SU-DHL-6 (cell line): ENCODE results near the gene RRBP1.

Source experiments
- EZH2phosphoT487 ChIP-seq: fragments of 200-600 bp; sonication (generic), shearing (Covaris generic); conservative IDR thresholded peaks from 2 replicates; pipeline ENCODE4 v1.6.1; 2018; ENCODE audit warnings: mild to moderate bottlenecking, antibody characterized with exemption, low read length, moderate library complexity, mixed read lengths
- TF ChIP-seq, protein P1 (sequence below): fragments of 200-600 bp; sonication (generic); IDR thresholded peaks from one replicate; pipeline ENCODE4 v1.5.1; 2017; ENCODE audit warnings: antibody characterized with exemption, mild to moderate bottlenecking, low read length, moderate library complexity; ENCODE audit not compliant: insufficient read depth, poor library complexity, severe bottlenecking

DNA sequence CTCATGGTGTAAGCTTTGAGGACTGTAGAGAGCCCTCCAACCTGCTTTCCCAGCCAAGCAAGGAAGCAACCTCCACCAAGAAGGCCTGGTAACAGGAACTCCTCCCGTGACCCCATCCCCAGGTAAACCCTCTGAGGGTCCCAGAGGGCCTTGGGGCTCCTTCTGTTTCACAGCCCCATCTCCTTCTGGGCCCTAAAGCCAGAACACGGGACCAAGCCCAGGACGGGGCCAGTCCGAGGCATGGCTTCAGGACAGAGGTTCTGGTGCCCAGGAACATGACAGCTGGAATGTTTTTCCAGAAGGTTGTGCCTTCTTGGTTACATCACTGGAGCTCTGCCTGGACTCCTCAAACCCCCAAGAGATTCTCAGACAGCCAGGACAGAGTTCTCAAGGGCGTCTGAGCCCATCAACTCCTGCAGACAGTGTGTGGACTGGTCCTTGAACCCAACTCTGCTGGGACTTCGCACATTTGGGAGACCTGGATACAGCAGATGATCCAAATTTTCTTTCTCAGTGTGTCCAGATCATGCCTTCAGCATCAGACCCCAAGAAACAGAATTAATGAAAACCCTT, 43.1 kb downstream of the RRBP1 start:
- TF ChIP-seq, protein P1, sequence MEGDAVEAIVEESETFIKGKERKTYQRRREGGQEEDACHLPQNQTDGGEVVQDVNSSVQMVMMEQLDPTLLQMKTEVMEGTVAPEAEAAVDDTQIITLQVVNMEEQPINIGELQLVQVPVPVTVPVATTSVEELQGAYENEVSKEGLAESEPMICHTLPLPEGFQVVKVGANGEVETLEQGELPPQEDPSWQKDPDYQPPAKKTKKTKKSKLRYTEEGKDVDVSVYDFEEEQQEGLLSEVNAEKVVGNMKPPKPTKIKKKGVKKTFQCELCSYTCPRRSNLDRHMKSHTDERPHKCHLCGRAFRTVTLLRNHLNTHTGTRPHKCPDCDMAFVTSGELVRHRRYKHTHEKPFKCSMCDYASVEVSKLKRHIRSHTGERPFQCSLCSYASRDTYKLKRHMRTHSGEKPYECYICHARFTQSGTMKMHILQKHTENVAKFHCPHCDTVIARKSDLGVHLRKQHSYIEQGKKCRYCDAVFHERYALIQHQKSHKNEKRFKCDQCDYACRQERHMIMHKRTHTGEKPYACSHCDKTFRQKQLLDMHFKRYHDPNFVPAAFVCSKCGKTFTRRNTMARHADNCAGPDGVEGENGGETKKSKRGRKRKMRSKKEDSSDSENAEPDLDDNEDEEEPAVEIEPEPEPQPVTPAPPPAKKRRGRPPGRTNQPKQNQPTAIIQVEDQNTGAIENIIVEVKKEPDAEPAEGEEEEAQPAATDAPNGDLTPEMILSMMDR = no peak
- TF ChIP-seq EZH2phosphoT487 = no peak
